Activated CD8-positive, alpha-beta memory T cell treated with anti-CD3 and anti-CD28 coated beads for 4 hours (primary cell): ENCODE data around the gene GALR2.
A peak's percentile ranks its signal among the peaks of the same experiment; 100 is the strongest.

Source experiments
- DNase-seq, 2 donors: peaks; one replicate each; pipeline ENCODE4 v3.0.0-alpha.2; 2020; ENCODE audit warnings: low read depth in 2 of 2

Gene GALR2

GRCh38 chr17:76094046-76094445 is 19.5 kb downstream of the GALR2 start:
- DNase-seq: no peak

GRCh38 chr17:76095943-76096342 is 21.4 kb downstream of the GALR2 start:
- no peak for DNase-seq

GRCh38 chr17:76097716-76098295 is 23.2 kb downstream of the GALR2 start:
- no peak for DNase-seq

DNA sequence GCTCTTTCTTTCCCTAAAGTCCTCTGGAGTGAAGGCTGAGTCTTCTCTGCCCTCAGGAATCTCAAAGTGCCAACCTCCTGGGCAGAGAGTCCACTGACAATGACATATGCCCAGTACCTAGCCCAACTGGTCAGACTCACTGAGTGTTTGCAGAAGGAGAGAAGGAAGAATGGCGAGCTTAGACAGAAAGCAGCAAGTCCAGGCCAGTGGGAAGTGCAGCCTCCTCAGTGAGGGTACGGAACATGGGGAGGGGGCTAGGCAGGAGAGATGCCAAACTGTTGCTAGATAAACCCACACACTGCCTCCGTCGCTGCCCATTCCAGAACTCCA is 28.3 kb downstream of the GALR2 start:
- no peak for DNase-seq

DNA sequence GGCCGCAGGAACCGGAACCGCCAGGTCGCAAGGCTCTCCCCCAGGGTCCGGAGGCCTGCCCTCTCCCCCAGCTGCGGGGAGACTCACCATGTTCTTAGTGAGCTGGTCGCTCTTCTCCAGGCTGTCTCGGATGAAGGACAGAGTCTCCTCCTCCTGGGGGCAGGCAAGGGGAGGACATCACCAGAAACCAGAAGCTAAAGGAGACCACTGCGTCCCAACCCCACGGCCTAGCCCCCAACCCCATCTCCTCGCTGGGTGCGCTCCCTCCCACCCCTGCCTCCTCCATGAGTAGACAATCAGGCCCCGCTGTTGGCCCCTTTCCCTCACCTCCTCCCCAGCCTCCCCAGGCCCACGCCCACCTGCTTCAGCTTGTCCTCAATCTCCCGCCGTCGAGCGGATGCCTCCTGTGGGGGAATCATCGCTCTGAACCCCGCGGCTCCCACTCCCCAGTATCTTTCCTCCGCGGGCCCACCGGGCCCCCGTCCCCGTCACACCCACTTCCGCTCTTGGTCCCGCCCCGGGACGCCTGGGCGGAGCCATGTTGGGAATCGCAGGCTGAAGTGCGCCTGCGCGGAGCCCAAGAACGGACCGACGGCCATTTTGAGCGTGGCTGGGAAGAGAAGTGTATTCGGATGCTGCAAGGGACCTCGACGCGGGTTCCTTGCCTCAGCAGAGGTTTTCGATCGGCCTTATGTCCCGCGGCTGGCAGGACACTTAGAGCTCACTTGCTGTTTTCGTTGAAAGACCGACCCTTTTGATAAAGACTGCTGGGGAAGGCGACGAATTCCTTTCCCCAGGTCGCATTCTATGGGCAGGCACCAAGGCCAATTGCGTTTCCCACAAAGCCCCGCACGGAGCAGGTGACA is 28.9 kb downstream of the GALR2 start, which contains the start of gene EXOC7:
Gene EXOC7, minus strand, starts transcription at position 514 of the 866 bp plus-strand sequence. Its CDS starts 95 bp downstream, at position 419.
- DNase-seq: peak; percentile 82 to 87

GRCh38 chr17:76104140-76104895 is 29.7 kb downstream of the GALR2 start:
- no peak for DNase-seq

- DNase-seq: no peak
Observed at GRCh38 chr17:76104896-76105231, 30.3 kb downstream of the GALR2 start.

DNA sequence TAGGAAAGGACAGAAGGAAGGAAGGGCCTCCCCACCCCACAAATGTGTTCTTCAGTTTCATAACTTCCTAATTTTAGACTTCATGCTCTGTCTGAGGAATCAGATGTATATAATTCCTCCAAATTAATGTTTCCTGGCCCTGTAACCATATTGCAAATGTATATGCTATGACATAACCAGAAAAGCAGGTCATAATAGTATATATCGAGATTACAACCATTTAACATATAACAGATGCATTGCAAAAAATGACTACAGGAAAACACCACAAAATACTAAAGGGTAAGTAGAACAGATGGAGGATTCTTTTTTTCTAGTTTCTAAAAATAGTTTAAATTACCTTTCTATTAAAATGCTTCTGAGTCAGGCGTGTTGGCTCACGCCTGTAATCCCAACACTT is 32.1 kb downstream of the GALR2 start:
- no peak for DNase-seq

DNA sequence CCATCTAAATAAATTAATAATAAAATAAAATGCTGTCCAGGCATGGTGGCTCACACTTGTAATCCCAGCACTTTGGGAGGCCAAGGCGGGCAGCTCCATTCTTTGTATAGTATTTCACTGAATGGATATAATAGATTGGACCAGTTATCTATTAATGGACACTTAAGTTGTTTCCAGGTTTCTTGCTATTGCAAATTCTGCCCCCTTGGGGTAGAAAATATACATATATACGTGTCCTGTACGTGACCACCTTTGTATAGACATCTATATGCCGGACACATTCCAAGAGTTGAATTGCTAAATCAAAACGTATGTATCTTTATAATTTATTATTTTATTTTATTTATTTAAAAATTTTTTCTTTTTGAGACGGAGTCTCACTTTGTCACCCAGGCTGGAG is 32.9 kb downstream of the GALR2 start:
- no peak for DNase-seq

DNA sequence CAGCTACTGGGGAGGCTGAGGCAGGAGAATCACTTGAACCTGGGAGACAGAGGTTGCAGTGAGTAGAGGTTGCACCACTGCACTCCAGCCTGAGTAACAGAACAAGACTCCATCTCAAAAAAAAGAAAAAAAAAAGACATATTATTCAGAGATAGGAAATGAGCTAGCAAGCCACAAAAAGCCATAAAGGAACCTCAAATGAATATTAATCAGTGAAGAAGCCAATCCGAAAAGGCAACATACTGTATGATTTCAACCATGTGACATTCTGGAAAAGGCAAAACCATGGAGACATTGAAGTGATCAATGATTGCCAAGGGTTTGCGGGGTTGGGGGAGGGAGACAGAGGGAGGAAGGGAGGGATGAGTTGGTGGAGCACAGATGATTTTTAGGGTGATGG is 37.4 kb downstream of the GALR2 start:
- no peak for DNase-seq

GRCh38 chr17:76115138-76115754 is 40.7 kb downstream of the GALR2 start:
- DNase-seq: no peak

- no peak for DNase-seq
Observed at GRCh38 chr17:76119409-76120371, 45.1 kb downstream of the GALR2 start.

DNA sequence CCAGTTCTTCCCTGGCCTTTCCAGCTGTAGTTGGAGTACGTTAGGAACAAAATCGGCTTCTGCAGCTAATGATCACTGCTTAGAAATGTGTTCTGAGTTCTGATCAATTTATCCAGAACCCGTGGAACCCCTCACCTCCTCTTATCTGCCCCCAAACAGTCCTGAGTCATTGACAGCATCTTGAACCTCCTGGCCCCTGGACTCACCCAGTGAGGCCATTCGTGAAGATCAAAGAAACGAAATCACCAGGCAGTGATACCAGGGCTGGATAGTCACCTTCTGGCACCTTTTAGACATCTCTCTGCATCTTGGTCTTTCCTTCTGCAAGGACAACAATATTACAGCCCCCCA is 46.1 kb downstream of the GALR2 start:
- no peak for DNase-seq

GRCh38 chr17:76121932-76122430 is 47.4 kb downstream of the GALR2 start:
- DNase-seq: no peak

GRCh38 chr17:76122431-76123190 is 48.0 kb downstream of the GALR2 start:
- no peak for DNase-seq

DNA sequence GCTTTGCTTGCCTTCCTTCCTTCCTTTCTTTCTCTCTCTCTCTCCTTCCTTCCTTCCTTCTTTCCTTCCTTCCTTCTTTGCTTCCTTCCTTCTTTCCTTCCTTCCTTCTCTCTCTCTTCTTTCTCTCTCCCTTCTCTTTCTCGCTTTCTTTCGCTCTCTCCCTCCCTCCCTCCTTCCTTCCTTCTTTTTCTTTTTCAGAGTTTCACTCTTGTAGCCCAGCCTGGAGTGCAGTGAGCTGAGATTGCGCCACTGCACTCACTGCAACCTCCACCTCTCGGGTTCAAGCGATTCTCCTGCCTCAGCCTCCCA is 48.6 kb downstream of the GALR2 start:
- no peak for DNase-seq

DNA sequence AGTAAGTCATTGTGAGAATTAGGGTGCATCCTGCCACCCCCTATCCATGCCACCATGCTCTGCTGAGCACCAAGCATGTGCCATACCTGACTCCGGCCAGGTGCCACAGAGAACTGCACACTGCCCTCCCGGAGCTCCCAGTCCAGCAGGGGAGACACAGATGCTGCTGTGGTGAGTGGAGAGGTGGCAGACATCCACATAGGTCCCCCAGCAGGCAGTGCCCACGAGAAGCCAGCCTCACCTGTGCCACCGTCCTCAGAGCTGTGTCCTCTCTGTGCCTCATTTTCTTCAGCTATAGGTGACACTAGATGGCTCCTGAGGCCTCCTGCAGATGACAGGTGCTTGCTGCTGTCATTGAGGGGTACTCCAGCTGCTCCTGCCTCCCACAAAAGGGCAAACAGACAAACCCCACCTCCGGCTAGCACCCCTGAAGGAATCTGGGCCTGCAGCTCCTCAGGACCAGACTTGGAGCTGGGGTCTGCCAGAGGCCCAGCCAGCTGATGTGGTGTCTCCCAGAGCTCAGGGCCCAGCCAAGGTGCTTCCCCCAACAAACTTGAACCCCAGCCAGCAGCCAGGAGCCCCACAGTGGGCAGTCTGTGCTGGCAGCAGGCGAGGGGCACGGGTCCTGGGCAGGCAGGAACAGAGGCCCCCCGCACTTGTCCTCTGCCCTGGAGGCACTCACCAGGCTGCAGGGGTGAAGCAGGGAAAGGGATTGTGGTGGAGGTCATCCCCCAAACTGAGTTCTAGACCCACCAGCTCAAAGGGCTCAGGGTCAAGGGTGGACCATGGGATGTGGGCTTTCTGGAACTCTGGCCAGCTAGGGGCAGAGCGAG is 49.4 kb downstream of the GALR2 start:
- no peak for DNase-seq

- DNase-seq: no peak
Observed at GRCh38 chr17:76124582-76125390, 50.2 kb downstream of the GALR2 start.

GRCh38 chr17:76125391-76125675 is 50.8 kb downstream of the GALR2 start:
- DNase-seq: no peak
